Measurements from ENCODE around the gene CSAG1.
"Not testable (repeated sequence)": the region's sequence is repeated elsewhere in the genome, so short reads cannot be mapped to it uniquely, and the experiment has no call there.

The CSAG1 gene

DNA sequence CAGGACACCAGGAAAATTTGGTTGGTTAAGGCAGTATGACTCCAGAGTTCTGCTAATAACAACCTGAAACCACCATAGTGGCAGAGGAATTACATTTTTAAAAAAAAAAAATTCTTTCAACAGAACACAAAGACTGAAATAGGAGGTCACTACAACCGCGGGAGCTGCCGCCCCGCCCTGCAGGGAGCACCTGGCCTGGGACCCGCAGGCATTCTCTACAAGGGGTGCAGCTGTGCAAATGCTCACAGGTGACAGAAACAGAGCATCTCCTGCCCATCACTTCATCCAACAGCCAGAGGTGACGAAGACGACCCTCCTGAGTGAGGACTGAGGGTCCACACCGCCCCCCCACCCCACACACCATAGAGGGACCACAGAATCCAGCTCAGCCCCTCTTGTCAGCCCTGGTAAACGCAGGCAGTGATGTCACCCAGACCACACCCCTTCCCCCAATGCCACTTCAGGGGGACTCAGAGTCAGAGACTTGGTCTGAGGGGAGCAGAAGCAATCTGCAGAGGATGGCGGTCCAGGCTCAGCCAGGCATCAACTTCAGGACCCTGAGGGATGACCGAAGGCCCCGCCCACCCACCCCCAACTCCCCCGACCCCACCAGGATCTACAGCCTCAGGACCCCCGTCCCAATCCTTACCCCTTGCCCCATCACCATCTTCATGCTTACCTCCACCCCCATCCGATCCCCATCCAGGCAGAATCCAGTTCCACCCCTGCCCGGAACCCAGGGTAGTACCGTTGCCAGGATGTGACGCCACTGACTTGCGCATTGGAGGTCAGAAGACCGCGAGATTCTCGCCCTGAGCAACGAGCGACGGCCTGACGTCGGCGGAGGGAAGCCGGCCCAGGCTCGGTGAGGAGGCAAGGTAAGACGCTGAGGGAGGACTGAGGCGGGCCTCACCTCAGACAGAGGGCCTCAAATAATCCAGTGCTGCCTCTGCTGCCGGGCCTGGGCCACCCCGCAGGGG, 35.3 kb downstream of the CSAG1 start, which contains the start of gene MAGEA3:
Gene MAGEA3 (plus strand): TSS at position 843 of the 980 bp plus-strand sequence. CDS start 2,039 bp downstream, outside the sequence.
- not testable (repeated sequence) for DNase-seq

DNA sequence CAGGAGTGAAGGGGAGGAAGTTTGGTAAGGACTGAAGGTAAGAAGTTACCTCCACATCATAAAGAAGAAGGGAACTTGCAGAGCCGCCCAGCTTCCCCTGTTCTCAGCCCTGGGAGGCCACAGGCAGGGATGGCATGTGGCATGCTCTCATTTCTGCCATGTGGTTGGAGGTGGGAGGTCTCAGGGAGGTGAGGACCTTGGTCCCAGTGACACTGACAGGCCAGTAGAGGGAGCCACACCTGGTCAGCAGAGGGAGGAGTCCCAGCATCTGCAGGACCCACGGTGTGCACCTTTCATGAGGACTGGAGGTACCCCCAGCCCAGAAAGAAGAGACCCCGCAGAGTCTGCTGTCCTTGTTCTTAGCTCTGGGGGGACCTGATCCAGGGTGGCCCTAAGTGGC, 52.5 kb downstream of the CSAG1 start:
- DNase-seq, result not testable (repeated sequence)
